Astrocyte of the cerebellum (primary cell): ENCODE data around the gene AIF1L.
"Not testable (repeated sequence)": the region's sequence is repeated elsewhere in the genome, so short reads cannot be mapped to it uniquely, and the experiment has no call there.

Source experiments
- DNase-seq: peaks from one replicate; pipeline ENCODE4 v3.0.0-alpha.2; 2011; ENCODE audit warnings: low read depth
- H3K4me3 ChIP-seq: 2 replicates; pipeline ENCODE4 v1.5.1; 2011; ENCODE audit warnings: mild to moderate bottlenecking, low read depth, low read length, moderate library complexity
- CTCF ChIP-seq: IDR thresholded peaks from 2 replicates; pipeline ENCODE4 v1.5.1; 2012; ENCODE audit warnings: low read length, low read depth, moderate library complexity, mild to moderate bottlenecking; ENCODE audit errors: missing control alignments
- in situ Hi-C: cut with HindIII; loops from 2 replicates; pipeline ENCODE4 v1.10.0; 2017; ENCODE audit warnings: low sequenced_read_pairs

Gene AIF1L

GRCh38 chr9:131146186-131146585, 49.9 kb downstream of the AIF1L start:
- no peak overlapping the region for H3K4me3 ChIP-seq
- DNase-seq = no peak
- in situ Hi-C loops = loop anchor here (25.0 kb wide), 1 partner anchor 291 kb away; no protein-coding TSS in a partner anchor
- no peak for TF ChIP-seq CTCF

- DNase-seq = no peak
- in situ Hi-C loops = loop anchor here (25.0 kb wide), 1 partner anchor 289 kb away; no protein-coding TSS in a partner anchor
- TF ChIP-seq CTCF = no peak
- no peak overlapping the region for H3K4me3 ChIP-seq
Observed at GRCh38 chr9:131148276-131148675, 51.9 kb downstream of the AIF1L start.

GRCh38 chr9:131148966-131149687, 52.8 kb downstream of the AIF1L start:
- H3K4me3 ChIP-seq = no peak overlapping the region
- in situ Hi-C loops = loop anchor here (25.0 kb wide), 1 partner anchor 288 kb away; no protein-coding TSS in a partner anchor
- no peak for DNase-seq
- TF ChIP-seq CTCF = no peak

- no peak for DNase-seq
- H3K4me3 ChIP-seq = no peak overlapping the region
- no peak for TF ChIP-seq CTCF
- in situ Hi-C loops = loop anchor here (25.0 kb wide), 1 partner anchor 288 kb away; no protein-coding TSS in a partner anchor
Observed at GRCh38 chr9:131149688-131150053, 53.3 kb downstream of the AIF1L start.

GRCh38 chr9:131153595-131153994, 57.3 kb downstream of the AIF1L start:
- TF ChIP-seq CTCF = no peak
- in situ Hi-C loops = no loop called here
- no peak for DNase-seq
- H3K4me3 ChIP-seq = no peak overlapping the region

GRCh38 chr9:131158673-131159072, 62.3 kb downstream of the AIF1L start:
- H3K4me3 ChIP-seq, DNase-seq, in situ Hi-C loops: not testable (repeated sequence)

- H3K4me3 ChIP-seq = no peak overlapping the region
- no peak for TF ChIP-seq CTCF
- in situ Hi-C loops = no loop called here
- DNase-seq = no peak
Observed at GRCh38 chr9:131160416-131161112, 64.2 kb downstream of the AIF1L start.
